Mucosa of descending colon (tissue), 3 donors: Measurements from ENCODE around the gene EIF3B. TPM values are rescaled to one million over a fixed set of nuclear protein-coding genes. Genes with fewer than 3 reads are reported as not detected.
"Not testable (repeated sequence)": the region's sequence is repeated elsewhere in the genome, so short reads cannot be mapped to it uniquely, and the experiment has no call there.

Experiments used
- ATAC-seq: fragments of 200-7000 bp; cut with Tn5 transposase; one replicate; pipeline ENCODE4 v1.9.1; 2020; ENCODE audit warnings: mild to moderate bottlenecking, moderate library complexity
- DNase-seq, 3 donors: peaks; one replicate each; pipeline ENCODE4 v3.0.0-alpha.2; 2020
- H3K36me3 ChIP-seq: fragments of 200-600 bp; one replicate; pipeline ENCODE4 v1.8.0; 2021; ENCODE audit warnings: low read depth, mild to moderate bottlenecking
- H3K4me1 ChIP-seq: fragments of 200-600 bp; one replicate; pipeline ENCODE4 v1.8.0; 2021; ENCODE audit warnings: low read depth, mild to moderate bottlenecking
- H3K4me3 ChIP-seq: fragments of 200-600 bp; one replicate; pipeline ENCODE4 v1.8.0; 2021; ENCODE audit warnings: mild to moderate bottlenecking
- H3K9me3 ChIP-seq: fragments of 200-600 bp; one replicate; pipeline ENCODE4 v1.8.0; 2021; ENCODE audit warnings: mild to moderate bottlenecking
- intact Hi-C, 2 donors: fragments of 100-400 bp; cut with DNase I in 1 of 2; cut with micrococcal nuclease in 1 of 2; formaldehyde crosslinking; loops; one replicate each; pipeline versions ENCODE4 v1.11.0 to v1.11.1; 2022; cut with DNase I, micrococcal nuclease
- total RNA-seq, 3 donors: library from RNA; stranded (reverse); fragmentation: NEBNext Ultra II Directional in 2 of 3; extraction: Animal tissue kit (Norgen Biotek cat#: 25700) in 2 of 3; gene quantifications; one replicate each; pipeline versions ENCODE4 v1.2.1 to v1.2.4, GENCODE V29; 2021 to 2023
- TF ChIP-seq, protein P1 (sequence below): fragments of 200-600 bp; IDR thresholded peaks from one replicate; pipeline ENCODE4 v1.8.0; 2022; ENCODE audit warnings: antibody characterized with exemption, mild to moderate bottlenecking
- donor health status: DM: no; HTN: no; CAD: no; lungs with moderate emphysema.
- donor health status: DM: no; HTN: no; CAD: no.
- donor health status: DM: no; HTN: yes; CAD: no.

Gene EIF3B
- total RNA-seq, 3 donors from 2014 or later = 91.6 to 127 (median 110) TPM

DNA sequence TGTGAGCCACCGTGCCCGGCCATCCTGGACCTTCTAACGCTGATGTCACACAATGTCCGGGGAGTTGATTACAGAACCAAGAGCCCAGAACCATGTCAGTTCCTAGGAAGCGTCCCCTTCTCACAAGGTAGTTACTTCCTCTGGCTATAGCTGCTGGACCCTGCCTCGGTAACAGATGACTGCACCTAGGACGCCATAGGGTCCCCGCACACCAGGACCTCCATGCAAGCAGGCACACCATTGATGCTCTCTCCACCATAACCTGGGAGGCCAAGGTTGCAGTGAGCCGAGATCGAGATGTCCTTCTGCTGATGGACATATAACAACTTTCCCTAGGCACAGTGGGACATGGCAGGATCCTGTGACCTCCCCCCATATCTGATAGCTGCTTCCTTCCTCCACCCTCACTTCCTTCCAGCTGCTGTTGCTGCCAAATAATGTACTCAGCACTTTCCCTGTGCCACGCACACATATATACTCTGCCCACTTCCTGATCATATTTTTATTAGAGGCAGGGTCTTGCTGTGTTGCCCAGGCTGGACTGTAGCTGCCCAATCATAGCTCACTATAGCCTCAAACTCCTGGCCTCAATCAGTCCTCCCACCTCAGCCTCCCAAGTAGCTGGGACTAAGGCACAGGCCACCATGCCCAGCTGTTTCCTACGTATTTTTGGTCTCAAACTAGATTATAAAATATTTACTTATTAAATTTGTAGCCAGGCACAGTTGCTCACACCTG, 36.9 kb upstream of the EIF3B start:
- Histone ChIP-seq H3K9me3 (no peaks in the 10 kb centered on the region), H3K36me3 (no peaks in the 10 kb centered on the region), H3K4me1 (peaks cover 6% of the 10 kb centered on the region), H3K4me3 (no peak overlapping the region)
- intact Hi-C loops = no loop called here
- TF ChIP-seq, protein P1, sequence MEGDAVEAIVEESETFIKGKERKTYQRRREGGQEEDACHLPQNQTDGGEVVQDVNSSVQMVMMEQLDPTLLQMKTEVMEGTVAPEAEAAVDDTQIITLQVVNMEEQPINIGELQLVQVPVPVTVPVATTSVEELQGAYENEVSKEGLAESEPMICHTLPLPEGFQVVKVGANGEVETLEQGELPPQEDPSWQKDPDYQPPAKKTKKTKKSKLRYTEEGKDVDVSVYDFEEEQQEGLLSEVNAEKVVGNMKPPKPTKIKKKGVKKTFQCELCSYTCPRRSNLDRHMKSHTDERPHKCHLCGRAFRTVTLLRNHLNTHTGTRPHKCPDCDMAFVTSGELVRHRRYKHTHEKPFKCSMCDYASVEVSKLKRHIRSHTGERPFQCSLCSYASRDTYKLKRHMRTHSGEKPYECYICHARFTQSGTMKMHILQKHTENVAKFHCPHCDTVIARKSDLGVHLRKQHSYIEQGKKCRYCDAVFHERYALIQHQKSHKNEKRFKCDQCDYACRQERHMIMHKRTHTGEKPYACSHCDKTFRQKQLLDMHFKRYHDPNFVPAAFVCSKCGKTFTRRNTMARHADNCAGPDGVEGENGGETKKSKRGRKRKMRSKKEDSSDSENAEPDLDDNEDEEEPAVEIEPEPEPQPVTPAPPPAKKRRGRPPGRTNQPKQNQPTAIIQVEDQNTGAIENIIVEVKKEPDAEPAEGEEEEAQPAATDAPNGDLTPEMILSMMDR = no peak
- no peak for ATAC-seq
- DNase-seq = no peak

DNA sequence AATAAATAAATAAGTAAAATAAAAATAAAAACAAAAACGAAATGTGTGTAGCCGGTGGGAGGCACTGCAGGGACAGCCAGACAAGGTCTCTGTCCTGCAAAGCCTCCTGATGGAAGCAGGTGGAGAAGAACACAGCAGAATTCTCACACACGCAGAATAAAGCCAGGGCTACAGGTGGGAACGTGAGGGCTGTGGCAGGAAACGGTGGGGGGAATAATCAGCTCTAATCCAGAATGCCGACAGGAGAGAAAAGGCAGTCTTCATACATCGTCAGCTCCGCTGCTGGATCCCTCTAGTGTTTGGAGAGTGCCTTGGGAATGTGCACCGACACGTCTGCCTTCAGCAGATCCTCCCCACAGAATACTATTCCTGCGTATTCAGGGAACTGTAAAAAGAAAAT, 33.6 kb upstream of the EIF3B start:
- ATAC-seq (no peak), DNase-seq (no peak)
- TF ChIP-seq, protein P1 = no peak
- intact Hi-C loops = no loop called here
- no peaks in the 10 kb centered on the region for H3K9me3 ChIP-seq
- no peaks in the 10 kb centered on the region for H3K36me3 ChIP-seq
- no peak overlapping the region for H3K4me3 ChIP-seq
- H3K4me1 ChIP-seq = no peaks in the 10 kb centered on the region

DNA sequence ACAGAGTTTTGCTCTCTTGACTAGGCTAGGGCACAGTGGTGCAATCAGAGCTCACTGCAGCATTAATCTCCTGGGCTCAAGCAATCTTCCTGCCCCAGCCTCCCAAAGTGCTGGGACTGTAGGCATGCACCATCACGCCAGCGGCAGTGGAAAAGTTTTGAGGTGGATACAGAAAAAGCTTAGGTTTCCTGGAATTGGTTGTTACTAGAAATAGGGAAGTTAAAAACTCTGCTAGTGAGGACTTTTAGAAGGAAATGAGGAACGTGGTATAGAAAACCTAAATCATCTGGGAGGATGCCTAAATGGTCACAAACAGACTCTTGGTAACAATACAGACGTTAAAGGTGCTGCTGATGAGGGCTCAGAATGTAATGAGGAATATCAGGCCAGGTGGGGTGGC, 29.5 kb upstream of the EIF3B start:
- H3K36me3 ChIP-seq = no peaks in the 10 kb centered on the region
- no peak overlapping the region for H3K4me3 ChIP-seq
- H3K9me3 ChIP-seq = no peaks in the 10 kb centered on the region
- TF ChIP-seq, protein P1 = no peak
- intact Hi-C loops = no loop called here
- H3K4me1 ChIP-seq = no peaks in the 10 kb centered on the region
- ATAC-seq (no peak), DNase-seq (no peak)

GRCh38 chr7:2326951-2327350, 27.7 kb upstream of the EIF3B start:
- H3K4me1 ChIP-seq = no peaks in the 10 kb centered on the region
- no peak for ATAC-seq
- H3K36me3 ChIP-seq = no peaks in the 10 kb centered on the region
- H3K4me3 ChIP-seq = no peak overlapping the region
- intact Hi-C loops = no loop called here
- TF ChIP-seq, protein P1 = no peak
- DNase-seq = no peak
- H3K9me3 ChIP-seq = no peaks in the 10 kb centered on the region

DNA sequence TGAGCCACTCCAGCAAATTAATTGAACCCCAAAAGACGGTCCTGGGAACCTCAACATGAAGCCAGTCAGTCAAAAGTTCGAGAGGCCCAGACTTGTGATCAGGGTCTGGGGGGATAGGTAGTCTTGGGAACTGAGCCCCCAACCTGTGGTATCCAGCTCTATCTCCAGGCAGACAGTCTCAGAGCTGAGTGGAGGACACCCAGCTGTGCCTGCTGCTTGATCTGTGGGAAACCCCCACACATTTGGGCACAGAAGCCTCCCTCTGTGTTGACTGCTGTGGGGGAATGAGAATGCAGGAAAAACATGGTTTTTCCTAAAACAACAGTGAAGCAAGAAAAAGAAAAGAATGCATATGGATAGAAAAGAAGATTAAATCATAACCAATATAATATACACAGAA, 24.1 kb upstream of the EIF3B start:
- intact Hi-C loops = no loop called here
- Histone ChIP-seq H3K36me3 (no peaks in the 10 kb centered on the region), H3K4me3 (no peak overlapping the region), H3K4me1 (no peaks in the 10 kb centered on the region), H3K9me3 (no peaks in the 10 kb centered on the region)
- TF ChIP-seq, protein P1 = no peak
- no peak for DNase-seq
- no peak for ATAC-seq

- ATAC-seq = no peak
- H3K9me3 ChIP-seq = no peaks in the 10 kb centered on the region
- H3K4me3 ChIP-seq = no peak overlapping the region
- TF ChIP-seq, protein P1 = no peak
- H3K36me3 ChIP-seq = no peaks in the 10 kb centered on the region
- no peaks in the 10 kb centered on the region for H3K4me1 ChIP-seq
- intact Hi-C loops = no loop called here
- no peak for DNase-seq
These were observed 22.9 kb upstream of the EIF3B start for GRCh38 chr7:2331707-2332106.

GRCh38 chr7:2332606-2333231, 21.9 kb upstream of the EIF3B start:
- H3K4me3 ChIP-seq, H3K4me1 ChIP-seq, intact Hi-C loops, ATAC-seq, H3K9me3 ChIP-seq, H3K36me3 ChIP-seq, DNase-seq: not testable (repeated sequence)
